Medulla oblongata (tissue), 1 donor: ENCODE data around the gene HSDL2.
"Not testable (repeated sequence)": the region's sequence is repeated elsewhere in the genome, so short reads cannot be mapped to it uniquely, and the experiment has no call there.

Source experiments
- DNase-seq: peaks from one replicate; pipeline ENCODE4 v3.0.0-alpha.2; 2015; ENCODE audit errors: extremely low spot score

Gene HSDL2

GRCh38 chr9:112366591-112366990, 13.3 kb upstream of the HSDL2 start:
- DNase-seq, result no peak

- DNase-seq, result no peak
Observed at GRCh38 chr9:112367465-112367864, 12.4 kb upstream of the HSDL2 start.

GRCh38 chr9:112369817-112370216, 10.1 kb upstream of the HSDL2 start:
- DNase-seq, result no peak

GRCh38 chr9:112371060-112371459, 8.8 kb upstream of the HSDL2 start:
- DNase-seq, result no peak

- not testable (repeated sequence) for DNase-seq
Observed at GRCh38 chr9:112373666-112374065, 6.2 kb upstream of the HSDL2 start.

- DNase-seq, result not testable (repeated sequence)
Observed at GRCh38 chr9:112374232-112374631, 5.7 kb upstream of the HSDL2 start.

- DNase-seq, result no peak
Observed at GRCh38 chr9:112375361-112375760, 4.5 kb upstream of the HSDL2 start.

GRCh38 chr9:112377087-112377486, 2.8 kb upstream of the HSDL2 start:
- no peak for DNase-seq

- no peak for DNase-seq
Observed at GRCh38 chr9:112377684-112378327, 2.1 kb upstream of the HSDL2 start.

- DNase-seq, result peak; percentile 29
Observed at GRCh38 chr9:112378328-112379176, 1.4 kb upstream of the HSDL2 start.

GRCh38 chr9:112379177-112380101, 469 bp upstream of the HSDL2 start:
- DNase-seq, result peak; percentile 99

GRCh38 chr9:112380825-112381221, 915 bp downstream of the HSDL2 start:
- DNase-seq, result no peak

GRCh38 chr9:112382066-112382465, 2.2 kb downstream of the HSDL2 start:
- no peak for DNase-seq

GRCh38 chr9:112382501-112383364, 2.8 kb downstream of the HSDL2 start:
- DNase-seq, result no peak

- DNase-seq, result no peak
Observed at GRCh38 chr9:112384219-112384618, 4.3 kb downstream of the HSDL2 start.

- DNase-seq, result no peak
Observed at GRCh38 chr9:112384690-112385089, 4.8 kb downstream of the HSDL2 start.

- DNase-seq, result no peak
Observed at GRCh38 chr9:112387115-112387514, 7.2 kb downstream of the HSDL2 start.

GRCh38 chr9:112389897-112390296, 10.0 kb downstream of the HSDL2 start:
- not testable (repeated sequence) for DNase-seq

GRCh38 chr9:112391936-112392560, 12.1 kb downstream of the HSDL2 start:
- not testable (repeated sequence) for DNase-seq

- not testable (repeated sequence) for DNase-seq
Observed at GRCh38 chr9:112393146-112393545, 13.2 kb downstream of the HSDL2 start.

- DNase-seq, result no peak
Observed at GRCh38 chr9:112396416-112396815, 16.5 kb downstream of the HSDL2 start.
